K562 (cell line): ENCODE data around the gene C16orf96. TPM values are rescaled to one million over a fixed set of nuclear protein-coding genes. Genes with fewer than 3 reads are reported as not detected.

ENCODE experiments used
- ZFX ChIP-seq: sonication (generic); formaldehyde crosslinking; IDR thresholded peaks from 2 replicates; pipeline ENCODE4 v1.8.0; 2022; ENCODE audit warnings: mild to moderate bottlenecking, missing genetic modification reagents, moderate library complexity
- ZNF175 ChIP-seq: fragments of 200-800 bp; sonication (Bioruptor generic); IDR thresholded peaks from 2 replicates; pipeline ENCODE4 v1.6.1; 2016; ENCODE audit warnings: low read depth, mild to moderate bottlenecking, missing genetic modification characterization, missing compliant biosample characterization
- polyA plus RNA-seq, 8 experiments: library from polyadenylated mRNA; depleted of rRNA in 4 of 8; stranded (reverse) in 5 of 8; unstranded in 3 of 8; fragments of >200 nt; fragmentation: Nextera tagmentation in 2 of 8; fragmentation: Illumina TruSeq in 1 of 8; extraction: Ambion mirVana in 2 of 8; extraction: Trizol in 1 of 8; gene quantifications; 2 replicates each; pipeline versions ENCODE4 v1.2.1 to v1.2.3, GENCODE V29; 2011 to 2014; ENCODE audit warnings: inconsistent platforms in 1 of 8, missing spikeins in 1 of 8
- total RNA-seq, 7 experiments: library from RNA; depleted of rRNA in 6 of 7; stranded (reverse); fragments of >200 nt in 6 of 7; fragmentation: Illumina TruSeq in 2 of 7; extraction: Trizol in 2 of 7; gene quantifications; 2 replicates each; pipeline versions ENCODE4 v1.2.1 to v1.2.3, GENCODE V29; 2011 to 2021; ENCODE audit warnings: low replicate concordance in 1 of 7
- TF ChIP-seq, protein P1 (sequence below): fragments of 200-600 bp; sonication (generic); IDR thresholded peaks from one replicate; pipeline ENCODE4 v1.6.1; 2012; ENCODE audit warnings: mild to moderate bottlenecking, low read depth, low read length, inconsistent platforms
- TF ChIP-seq, protein P2 (sequence below): fragments of 250-450 bp; sonication (Bioruptor Pico); IDR thresholded peaks from 2 replicates; pipeline ENCODE4 v1.4.0; 2020; ENCODE audit warnings: mild to moderate bottlenecking, moderate library complexity
- TF ChIP-seq, protein P3 (sequence below), 2 experiments: fragments of 450-650 bp; formaldehyde crosslinking in 1 of 2; IDR thresholded peaks; 2 replicates each; pipeline versions ENCODE4 v1.4.0 to v1.6.1; 2014 to 2020; ENCODE audit warnings: mild to moderate bottlenecking in 2 of 2, borderline replicate concordance in 1 of 2, low read depth in 1 of 2

Gene C16orf96
- total and polyA plus RNA-seq, 9 of the 15 experiments (the other 6 are each of a cell fraction or from before 2014, with no cell fraction given) = not detected

DNA sequence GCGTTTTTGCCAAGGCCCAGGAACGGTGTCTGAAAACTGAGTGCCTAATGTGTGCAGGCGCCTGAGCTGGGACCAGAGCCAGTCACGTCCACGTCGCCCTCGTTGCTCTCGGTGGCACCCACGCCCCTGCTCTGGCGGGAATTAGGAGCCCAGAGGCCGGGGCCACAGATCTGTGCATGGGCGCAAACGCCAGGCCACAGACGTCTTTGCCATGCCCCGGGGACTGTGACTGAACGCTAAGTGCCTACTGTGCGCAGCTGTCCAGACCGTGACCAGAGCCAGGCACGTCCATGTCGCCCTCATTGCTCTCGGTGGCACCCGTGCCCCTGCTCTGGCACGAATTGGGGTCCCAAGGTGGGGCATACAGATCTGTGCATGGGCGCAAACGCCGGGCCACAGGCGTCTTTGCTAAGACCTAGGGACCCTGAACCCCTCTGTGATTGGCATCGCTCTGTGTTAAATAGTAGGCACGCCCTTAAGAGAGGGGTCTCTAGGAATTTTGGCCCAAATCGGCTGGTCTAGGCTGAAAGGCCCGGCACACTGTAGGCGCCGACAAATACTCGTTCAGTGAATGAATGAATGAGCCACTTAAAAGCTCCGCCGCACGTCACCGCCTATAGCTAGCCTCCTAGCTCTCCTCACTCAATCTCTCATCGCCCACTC, 59.4 kb downstream of the C16orf96 start (continued):
- TF ChIP-seq, protein P1, sequence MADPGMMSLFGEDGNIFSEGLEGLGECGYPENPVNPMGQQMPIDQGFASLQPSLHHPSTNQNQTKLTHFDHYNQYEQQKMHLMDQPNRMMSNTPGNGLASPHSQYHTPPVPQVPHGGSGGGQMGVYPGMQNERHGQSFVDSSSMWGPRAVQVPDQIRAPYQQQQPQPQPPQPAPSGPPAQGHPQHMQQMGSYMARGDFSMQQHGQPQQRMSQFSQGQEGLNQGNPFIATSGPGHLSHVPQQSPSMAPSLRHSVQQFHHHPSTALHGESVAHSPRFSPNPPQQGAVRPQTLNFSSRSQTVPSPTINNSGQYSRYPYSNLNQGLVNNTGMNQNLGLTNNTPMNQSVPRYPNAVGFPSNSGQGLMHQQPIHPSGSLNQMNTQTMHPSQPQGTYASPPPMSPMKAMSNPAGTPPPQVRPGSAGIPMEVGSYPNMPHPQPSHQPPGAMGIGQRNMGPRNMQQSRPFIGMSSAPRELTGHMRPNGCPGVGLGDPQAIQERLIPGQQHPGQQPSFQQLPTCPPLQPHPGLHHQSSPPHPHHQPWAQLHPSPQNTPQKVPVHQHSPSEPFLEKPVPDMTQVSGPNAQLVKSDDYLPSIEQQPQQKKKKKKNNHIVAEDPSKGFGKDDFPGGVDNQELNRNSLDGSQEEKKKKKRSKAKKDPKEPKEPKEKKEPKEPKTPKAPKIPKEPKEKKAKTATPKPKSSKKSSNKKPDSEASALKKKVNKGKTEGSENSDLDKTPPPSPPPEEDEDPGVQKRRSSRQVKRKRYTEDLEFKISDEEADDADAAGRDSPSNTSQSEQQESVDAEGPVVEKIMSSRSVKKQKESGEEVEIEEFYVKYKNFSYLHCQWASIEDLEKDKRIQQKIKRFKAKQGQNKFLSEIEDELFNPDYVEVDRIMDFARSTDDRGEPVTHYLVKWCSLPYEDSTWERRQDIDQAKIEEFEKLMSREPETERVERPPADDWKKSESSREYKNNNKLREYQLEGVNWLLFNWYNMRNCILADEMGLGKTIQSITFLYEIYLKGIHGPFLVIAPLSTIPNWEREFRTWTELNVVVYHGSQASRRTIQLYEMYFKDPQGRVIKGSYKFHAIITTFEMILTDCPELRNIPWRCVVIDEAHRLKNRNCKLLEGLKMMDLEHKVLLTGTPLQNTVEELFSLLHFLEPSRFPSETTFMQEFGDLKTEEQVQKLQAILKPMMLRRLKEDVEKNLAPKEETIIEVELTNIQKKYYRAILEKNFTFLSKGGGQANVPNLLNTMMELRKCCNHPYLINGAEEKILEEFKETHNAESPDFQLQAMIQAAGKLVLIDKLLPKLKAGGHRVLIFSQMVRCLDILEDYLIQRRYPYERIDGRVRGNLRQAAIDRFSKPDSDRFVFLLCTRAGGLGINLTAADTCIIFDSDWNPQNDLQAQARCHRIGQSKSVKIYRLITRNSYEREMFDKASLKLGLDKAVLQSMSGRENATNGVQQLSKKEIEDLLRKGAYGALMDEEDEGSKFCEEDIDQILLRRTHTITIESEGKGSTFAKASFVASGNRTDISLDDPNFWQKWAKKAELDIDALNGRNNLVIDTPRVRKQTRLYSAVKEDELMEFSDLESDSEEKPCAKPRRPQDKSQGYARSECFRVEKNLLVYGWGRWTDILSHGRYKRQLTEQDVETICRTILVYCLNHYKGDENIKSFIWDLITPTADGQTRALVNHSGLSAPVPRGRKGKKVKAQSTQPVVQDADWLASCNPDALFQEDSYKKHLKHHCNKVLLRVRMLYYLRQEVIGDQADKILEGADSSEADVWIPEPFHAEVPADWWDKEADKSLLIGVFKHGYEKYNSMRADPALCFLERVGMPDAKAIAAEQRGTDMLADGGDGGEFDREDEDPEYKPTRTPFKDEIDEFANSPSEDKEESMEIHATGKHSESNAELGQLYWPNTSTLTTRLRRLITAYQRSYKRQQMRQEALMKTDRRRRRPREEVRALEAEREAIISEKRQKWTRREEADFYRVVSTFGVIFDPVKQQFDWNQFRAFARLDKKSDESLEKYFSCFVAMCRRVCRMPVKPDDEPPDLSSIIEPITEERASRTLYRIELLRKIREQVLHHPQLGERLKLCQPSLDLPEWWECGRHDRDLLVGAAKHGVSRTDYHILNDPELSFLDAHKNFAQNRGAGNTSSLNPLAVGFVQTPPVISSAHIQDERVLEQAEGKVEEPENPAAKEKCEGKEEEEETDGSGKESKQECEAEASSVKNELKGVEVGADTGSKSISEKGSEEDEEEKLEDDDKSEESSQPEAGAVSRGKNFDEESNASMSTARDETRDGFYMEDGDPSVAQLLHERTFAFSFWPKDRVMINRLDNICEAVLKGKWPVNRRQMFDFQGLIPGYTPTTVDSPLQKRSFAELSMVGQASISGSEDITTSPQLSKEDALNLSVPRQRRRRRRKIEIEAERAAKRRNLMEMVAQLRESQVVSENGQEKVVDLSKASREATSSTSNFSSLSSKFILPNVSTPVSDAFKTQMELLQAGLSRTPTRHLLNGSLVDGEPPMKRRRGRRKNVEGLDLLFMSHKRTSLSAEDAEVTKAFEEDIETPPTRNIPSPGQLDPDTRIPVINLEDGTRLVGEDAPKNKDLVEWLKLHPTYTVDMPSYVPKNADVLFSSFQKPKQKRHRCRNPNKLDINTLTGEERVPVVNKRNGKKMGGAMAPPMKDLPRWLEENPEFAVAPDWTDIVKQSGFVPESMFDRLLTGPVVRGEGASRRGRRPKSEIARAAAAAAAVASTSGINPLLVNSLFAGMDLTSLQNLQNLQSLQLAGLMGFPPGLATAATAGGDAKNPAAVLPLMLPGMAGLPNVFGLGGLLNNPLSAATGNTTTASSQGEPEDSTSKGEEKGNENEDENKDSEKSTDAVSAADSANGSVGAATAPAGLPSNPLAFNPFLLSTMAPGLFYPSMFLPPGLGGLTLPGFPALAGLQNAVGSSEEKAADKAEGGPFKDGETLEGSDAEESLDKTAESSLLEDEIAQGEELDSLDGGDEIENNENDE = no peak
- TF ChIP-seq ZFX (CRISPR knock-in tag) (no peak), ZNF175 (CRISPR knock-in tag) (no peak)
- TF ChIP-seq, protein P2, sequence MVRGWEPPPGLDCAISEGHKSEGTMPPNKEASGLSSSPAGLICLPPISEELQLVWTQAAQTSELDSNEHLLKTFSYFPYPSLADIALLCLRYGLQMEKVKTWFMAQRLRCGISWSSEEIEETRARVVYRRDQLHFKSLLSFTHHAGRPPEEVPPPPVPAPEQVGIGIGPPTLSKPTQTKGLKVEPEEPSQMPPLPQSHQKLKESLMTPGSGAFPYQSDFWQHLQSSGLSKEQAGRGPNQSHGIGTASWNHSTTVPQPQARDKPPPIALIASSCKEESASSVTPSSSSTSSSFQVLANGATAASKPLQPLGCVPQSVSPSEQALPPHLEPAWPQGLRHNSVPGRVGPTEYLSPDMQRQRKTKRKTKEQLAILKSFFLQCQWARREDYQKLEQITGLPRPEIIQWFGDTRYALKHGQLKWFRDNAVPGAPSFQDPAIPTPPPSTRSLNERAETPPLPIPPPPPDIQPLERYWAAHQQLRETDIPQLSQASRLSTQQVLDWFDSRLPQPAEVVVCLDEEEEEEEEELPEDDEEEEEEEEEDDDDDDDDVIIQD (CRISPR knock-in tag) = no peak
- TF ChIP-seq, protein P3, sequence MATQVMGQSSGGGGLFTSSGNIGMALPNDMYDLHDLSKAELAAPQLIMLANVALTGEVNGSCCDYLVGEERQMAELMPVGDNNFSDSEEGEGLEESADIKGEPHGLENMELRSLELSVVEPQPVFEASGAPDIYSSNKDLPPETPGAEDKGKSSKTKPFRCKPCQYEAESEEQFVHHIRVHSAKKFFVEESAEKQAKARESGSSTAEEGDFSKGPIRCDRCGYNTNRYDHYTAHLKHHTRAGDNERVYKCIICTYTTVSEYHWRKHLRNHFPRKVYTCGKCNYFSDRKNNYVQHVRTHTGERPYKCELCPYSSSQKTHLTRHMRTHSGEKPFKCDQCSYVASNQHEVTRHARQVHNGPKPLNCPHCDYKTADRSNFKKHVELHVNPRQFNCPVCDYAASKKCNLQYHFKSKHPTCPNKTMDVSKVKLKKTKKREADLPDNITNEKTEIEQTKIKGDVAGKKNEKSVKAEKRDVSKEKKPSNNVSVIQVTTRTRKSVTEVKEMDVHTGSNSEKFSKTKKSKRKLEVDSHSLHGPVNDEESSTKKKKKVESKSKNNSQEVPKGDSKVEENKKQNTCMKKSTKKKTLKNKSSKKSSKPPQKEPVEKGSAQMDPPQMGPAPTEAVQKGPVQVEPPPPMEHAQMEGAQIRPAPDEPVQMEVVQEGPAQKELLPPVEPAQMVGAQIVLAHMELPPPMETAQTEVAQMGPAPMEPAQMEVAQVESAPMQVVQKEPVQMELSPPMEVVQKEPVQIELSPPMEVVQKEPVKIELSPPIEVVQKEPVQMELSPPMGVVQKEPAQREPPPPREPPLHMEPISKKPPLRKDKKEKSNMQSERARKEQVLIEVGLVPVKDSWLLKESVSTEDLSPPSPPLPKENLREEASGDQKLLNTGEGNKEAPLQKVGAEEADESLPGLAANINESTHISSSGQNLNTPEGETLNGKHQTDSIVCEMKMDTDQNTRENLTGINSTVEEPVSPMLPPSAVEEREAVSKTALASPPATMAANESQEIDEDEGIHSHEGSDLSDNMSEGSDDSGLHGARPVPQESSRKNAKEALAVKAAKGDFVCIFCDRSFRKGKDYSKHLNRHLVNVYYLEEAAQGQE (IDR thresholded peaks at IDR 0.05; ENCODE audit: borderline replicate concordance) = no peak
- TF ChIP-seq, protein P3 (CRISPR knock-in tag; IDR thresholded peaks at IDR 0.05; ENCODE audit: low read depth) = no peak
